ENCODE measurements around the gene NSD2. TPM values are rescaled to one million over a fixed set of nuclear protein-coding genes. Genes with fewer than 3 reads are reported as not detected.
"Not testable (repeated sequence)": the region's sequence is repeated elsewhere in the genome, so short reads cannot be mapped to it uniquely, and the experiment has no call there.

The NSD2 gene
- total RNA-seq, 2 experiments from 2014 or later = 263 to 367 TPM

GRCh38 chr4:1987721-1988326, 116.6 kb downstream of the NSD2 start:
- CTCF ChIA-PET = no interaction called here
- no peaks in the 10 kb centered on the region for H3K27me3 Mint-ChIP-seq

GRCh38 chr4:1988327-1988724, 117.1 kb downstream of the NSD2 start:
- no peaks in the 10 kb centered on the region for H3K4me1 Mint-ChIP-seq
- H3K9me3 Mint-ChIP-seq (ENCODE audit: low read depth) = no peaks in the 10 kb centered on the region
- H3K27me3 Mint-ChIP-seq = no peaks in the 10 kb centered on the region
- H3K36me3 Mint-ChIP-seq = peaks cover 8% of the 10 kb centered on the region
- ATAC-seq (no peak), DNase-seq (no peak)
- CTCF ChIA-PET = no interaction called here
- no peak overlapping the region for H3K4me3 Mint-ChIP-seq
- H3K27ac Mint-ChIP-seq = no peak overlapping the region

More at GRCh38 chr4:1987721-1988326, 116.6 kb downstream of the NSD2 start:
- H3K4me1 Mint-ChIP-seq = no peaks in the 10 kb centered on the region
- peaks cover 8% of the 10 kb centered on the region for H3K36me3 Mint-ChIP-seq
- DNase-seq = no peak
- H3K4me3 Mint-ChIP-seq = no peak overlapping the region
- no peak for ATAC-seq
- no peak overlapping the region for H3K27ac Mint-ChIP-seq
- no peaks in the 10 kb centered on the region for H3K9me3 Mint-ChIP-seq (ENCODE audit: low read depth)

- no peaks in the 10 kb centered on the region for H3K27me3 Mint-ChIP-seq
- no peak overlapping the region for H3K4me3 Mint-ChIP-seq
- H3K9me3 Mint-ChIP-seq (ENCODE audit: low read depth) = no peaks in the 10 kb centered on the region
- ATAC-seq (no peak), DNase-seq (no peak)
- no peak overlapping the region for H3K27ac Mint-ChIP-seq
- CTCF ChIA-PET = no interaction called here
- peaks cover 11% of the 10 kb centered on the region for H3K36me3 Mint-ChIP-seq
- no peaks in the 10 kb centered on the region for H3K4me1 Mint-ChIP-seq
Observed at GRCh38 chr4:1989533-1990347, 118.5 kb downstream of the NSD2 start.

- Mint-ChIP-seq H3K27me3 (no peaks in the 10 kb centered on the region), H3K4me3 (no peak overlapping the region), H3K27ac (no peak overlapping the region), H3K4me1 (no peaks in the 10 kb centered on the region), H3K36me3 (peaks cover 15% of the 10 kb centered on the region), H3K9me3 (ENCODE audit: low read depth) (no peaks in the 10 kb centered on the region)
- ATAC-seq = no peak
- DNase-seq = no peak
- CTCF ChIA-PET = no interaction called here
Observed at GRCh38 chr4:1990348-1990645, 119.1 kb downstream of the NSD2 start.

- no peak overlapping the region for H3K27ac Mint-ChIP-seq
- DNase-seq = no peak
Observed at GRCh38 chr4:1990676-1991075, 119.5 kb downstream of the NSD2 start.

GRCh38 chr4:1991087-1991486, 119.9 kb downstream of the NSD2 start:
- Mint-ChIP-seq H3K9me3 (ENCODE audit: low read depth) (peaks cover under 1% of the 10 kb centered on the region), H3K4me3 (no peak overlapping the region), H3K36me3 (peaks cover 20% of the 10 kb centered on the region), H3K27ac (no peak overlapping the region), H3K4me1 (no peaks in the 10 kb centered on the region), H3K27me3 (no peaks in the 10 kb centered on the region)
- DNase-seq (peak; percentile 30), ATAC-seq (no peak)
- CTCF ChIA-PET = no interaction called here

More at GRCh38 chr4:1990676-1991075, 119.5 kb downstream of the NSD2 start:
- no peaks in the 10 kb centered on the region for H3K9me3 Mint-ChIP-seq (ENCODE audit: low read depth)
- no peak overlapping the region for H3K4me3 Mint-ChIP-seq
- no peaks in the 10 kb centered on the region for H3K27me3 Mint-ChIP-seq
- H3K4me1 Mint-ChIP-seq = no peaks in the 10 kb centered on the region
- CTCF ChIA-PET = no interaction called here
- no peak for ATAC-seq
- H3K36me3 Mint-ChIP-seq = peaks cover 16% of the 10 kb centered on the region

GRCh38 chr4:1991596-1992434, 120.6 kb downstream of the NSD2 start:
- Mint-ChIP-seq H3K4me1 (no peaks in the 10 kb centered on the region), H3K9me3 (ENCODE audit: low read depth) (peaks cover 3% of the 10 kb centered on the region), H3K27me3 (no peaks in the 10 kb centered on the region), H3K36me3 (peaks cover 26% of the 10 kb centered on the region), H3K27ac (no peak overlapping the region), H3K4me3 (no peak overlapping the region)
- ATAC-seq = no peak
- DNase-seq = peak; percentile 36
- CTCF ChIA-PET = no interaction called here

- ATAC-seq = no peak
Observed at GRCh38 chr4:1992468-1993168, 121.4 kb downstream of the NSD2 start.

GRCh38 chr4:1993169-1993516, 122.0 kb downstream of the NSD2 start:
- ATAC-seq (no peak), DNase-seq (no peak)
- CTCF ChIA-PET = no interaction called here
- H3K27me3 Mint-ChIP-seq = no peaks in the 10 kb centered on the region
- H3K27ac Mint-ChIP-seq = no peak overlapping the region
- peaks cover 39% of the 10 kb centered on the region for H3K36me3 Mint-ChIP-seq
- no peak overlapping the region for H3K4me3 Mint-ChIP-seq
- no peaks in the 10 kb centered on the region for H3K4me1 Mint-ChIP-seq
- H3K9me3 Mint-ChIP-seq (ENCODE audit: low read depth) = peaks cover 13% of the 10 kb centered on the region

More at GRCh38 chr4:1992468-1993168, 121.4 kb downstream of the NSD2 start:
- peaks cover 34% of the 10 kb centered on the region for H3K36me3 Mint-ChIP-seq
- CTCF ChIA-PET = no interaction called here
- no peak overlapping the region for H3K4me3 Mint-ChIP-seq
- peaks cover 8% of the 10 kb centered on the region for H3K9me3 Mint-ChIP-seq (ENCODE audit: low read depth)
- no peak overlapping the region for H3K27ac Mint-ChIP-seq
- H3K4me1 Mint-ChIP-seq = no peaks in the 10 kb centered on the region
- peak; percentile 28 for DNase-seq
- no peaks in the 10 kb centered on the region for H3K27me3 Mint-ChIP-seq

GRCh38 chr4:1993718-1994516, 122.7 kb downstream of the NSD2 start:
- H3K4me3 Mint-ChIP-seq, DNase-seq, CTCF ChIA-PET, H3K4me1 Mint-ChIP-seq, ATAC-seq, H3K27ac Mint-ChIP-seq, H3K27me3 Mint-ChIP-seq: not testable (repeated sequence)
- Mint-ChIP-seq H3K36me3 (peaks cover 46% of the 10 kb centered on the region), H3K9me3 (ENCODE audit: low read depth) (peaks cover 18% of the 10 kb centered on the region)

GRCh38 chr4:1994938-1995337, 123.7 kb downstream of the NSD2 start:
- no peak for DNase-seq
- CTCF ChIA-PET = no interaction called here
- Mint-ChIP-seq H3K4me3 (no peak overlapping the region), H3K9me3 (ENCODE audit: low read depth) (peaks cover 26% of the 10 kb centered on the region), H3K4me1 (no peaks in the 10 kb centered on the region), H3K36me3 (peaks cover 56% of the 10 kb centered on the region), H3K27ac (no peak overlapping the region), H3K27me3 (no peaks in the 10 kb centered on the region)
- ATAC-seq = no peak

- ATAC-seq (no peak), DNase-seq (no peak)
- peaks cover 31% of the 10 kb centered on the region for H3K9me3 Mint-ChIP-seq (ENCODE audit: low read depth)
- no peaks in the 10 kb centered on the region for H3K4me1 Mint-ChIP-seq
- no peak overlapping the region for H3K27ac Mint-ChIP-seq
- H3K36me3 Mint-ChIP-seq = peaks cover 65% of the 10 kb centered on the region
- CTCF ChIA-PET = interaction anchor here (0.6 to 1.4 kb wide), 2 partner anchors 11 to 76 kb away, joined by 3 read pairs; no protein-coding TSS in a partner anchor
- no peak overlapping the region for H3K4me3 Mint-ChIP-seq
- no peaks in the 10 kb centered on the region for H3K27me3 Mint-ChIP-seq
Observed at GRCh38 chr4:1996866-1997611, 125.8 kb downstream of the NSD2 start.
